Activated naive CD4-positive, alpha-beta T cell treated with Interleukin-2 at 50 U/mL for 16 hours (primary cell): ENCODE results near the gene PIK3CB.
A peak's percentile ranks its signal among the peaks of the same experiment; 100 is the strongest.
"Not testable (repeated sequence)": the region's sequence is repeated elsewhere in the genome, so short reads cannot be mapped to it uniquely, and the experiment has no call there.

Experiments
- DNase-seq: peaks from one replicate; pipeline ENCODE4 v3.0.0-alpha.2; 2020

PIK3CB gene

GRCh38 chr3:138834596-138835396 lies at the start of gene PIK3CB:
TSS of gene PIK3CB (minus strand) at chr3:138834928. CDS start at chr3:138759343, 75,585 bp downstream.
- peak; percentile 89 for DNase-seq

GRCh38 chr3:138881233-138881632 lies 46.5 kb upstream of the PIK3CB start:
- no peak for DNase-seq

GRCh38 chr3:138879541-138880380 lies 45.0 kb upstream of the PIK3CB start:
- no peak for DNase-seq

- DNase-seq: no peak
Measured at GRCh38 chr3:138877226-138877625, 42.5 kb upstream of the PIK3CB start.

- DNase-seq: no peak
Measured at GRCh38 chr3:138875754-138876664, 41.3 kb upstream of the PIK3CB start.

GRCh38 chr3:138875096-138875753 lies 40.5 kb upstream of the PIK3CB start:
- no peak for DNase-seq

GRCh38 chr3:138873471-138874278 lies 38.9 kb upstream of the PIK3CB start:
- DNase-seq: no peak

GRCh38 chr3:138872632-138873031 lies 37.9 kb upstream of the PIK3CB start:
- DNase-seq: no peak

- DNase-seq: no peak
Measured at GRCh38 chr3:138867996-138868395, 33.3 kb upstream of the PIK3CB start.

GRCh38 chr3:138863776-138864113 lies 29.0 kb upstream of the PIK3CB start:
- DNase-seq: no peak

- no peak for DNase-seq
Measured at GRCh38 chr3:138862924-138863775, 28.4 kb upstream of the PIK3CB start.

GRCh38 chr3:138862531-138862923 lies 27.8 kb upstream of the PIK3CB start:
- DNase-seq: no peak

- no peak for DNase-seq
Measured at GRCh38 chr3:138861798-138862197, 27.1 kb upstream of the PIK3CB start.

- no peak for DNase-seq
Measured at GRCh38 chr3:138856799-138857198, 22.1 kb upstream of the PIK3CB start.

- DNase-seq: no peak
Measured at GRCh38 chr3:138854940-138855339, 20.2 kb upstream of the PIK3CB start.

- no peak for DNase-seq
Measured at GRCh38 chr3:138854204-138854603, 19.5 kb upstream of the PIK3CB start.

- no peak for DNase-seq
Measured at GRCh38 chr3:138850151-138850550, 15.4 kb upstream of the PIK3CB start.

- DNase-seq: no peak
Measured at GRCh38 chr3:138849222-138849940, 14.7 kb upstream of the PIK3CB start.

GRCh38 chr3:138848696-138849095 lies 14.0 kb upstream of the PIK3CB start:
- no peak for DNase-seq

GRCh38 chr3:138846824-138847223 lies 12.1 kb upstream of the PIK3CB start:
- DNase-seq: not testable (repeated sequence)
